ENCODE data around the gene ARID1B.

ARID1B gene

DNA sequence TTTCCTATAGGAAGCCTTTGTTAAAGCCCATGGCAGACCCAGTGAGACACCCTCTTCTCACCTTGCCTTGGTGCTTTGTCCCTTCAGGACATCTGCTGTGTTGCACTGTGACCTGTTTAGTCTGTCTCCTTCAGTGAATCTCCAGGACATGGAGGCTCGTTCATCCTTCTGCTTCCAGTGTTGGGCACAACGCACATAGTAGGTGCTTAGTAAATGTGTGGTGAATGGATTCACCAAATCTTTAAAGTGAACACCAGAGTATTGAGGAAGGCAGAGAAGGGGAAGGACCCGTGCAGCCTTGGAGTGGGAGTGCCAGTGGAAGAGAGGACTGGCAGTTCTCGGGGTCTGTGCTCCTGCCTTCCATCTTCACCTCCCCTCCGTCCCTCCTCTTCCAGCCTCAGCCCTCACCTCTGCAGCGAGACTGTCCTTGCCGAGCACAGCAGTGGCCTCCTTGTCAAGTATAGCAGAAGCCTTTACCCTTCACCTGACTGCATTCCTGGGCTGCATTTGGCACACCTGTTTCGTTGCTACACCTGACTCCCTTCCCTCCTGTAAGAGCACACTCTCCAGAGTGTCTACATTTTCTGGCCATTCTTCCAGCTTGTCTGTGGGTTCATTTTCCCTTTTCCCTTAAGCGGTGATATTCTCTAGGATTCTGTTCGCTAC lies 49.2 kb downstream of the ARID1B start:
- H3K4me3 ChIP-seq (ENCODE audit: low read depth, low read length) = no peak overlapping the region
- ChIA-PET POLR2A (no interaction called here), CTCF (no interaction called here)
- TF ChIP-seq ZNF311 (tag by site-specific recombination; IDR thresholded peaks at IDR 0.05; ENCODE audit: borderline replicate concordance) (no peak), ZNF677 (tag by site-specific recombination; IDR thresholded peaks at IDR 0.05) (no peak), ZNF366 (tag by site-specific recombination; conservative IDR thresholded peaks at IDR 0.05) (peak; percentile 29; the same call in 1 of the 2 replicates), ZBTB48 (tag by site-specific recombination; IDR thresholded peaks at IDR 0.05) (no peak), ZNF19 (tag by site-specific recombination; IDR thresholded peaks at IDR 0.05; ENCODE audit: low read depth) (no peak), ZNF600 (tag by site-specific recombination; IDR thresholded peaks at IDR 0.05) (0 out of 2 replicates have a peak, but pooled peaks have one; percentile 10)
- TF ChIP-seq, protein P1, sequence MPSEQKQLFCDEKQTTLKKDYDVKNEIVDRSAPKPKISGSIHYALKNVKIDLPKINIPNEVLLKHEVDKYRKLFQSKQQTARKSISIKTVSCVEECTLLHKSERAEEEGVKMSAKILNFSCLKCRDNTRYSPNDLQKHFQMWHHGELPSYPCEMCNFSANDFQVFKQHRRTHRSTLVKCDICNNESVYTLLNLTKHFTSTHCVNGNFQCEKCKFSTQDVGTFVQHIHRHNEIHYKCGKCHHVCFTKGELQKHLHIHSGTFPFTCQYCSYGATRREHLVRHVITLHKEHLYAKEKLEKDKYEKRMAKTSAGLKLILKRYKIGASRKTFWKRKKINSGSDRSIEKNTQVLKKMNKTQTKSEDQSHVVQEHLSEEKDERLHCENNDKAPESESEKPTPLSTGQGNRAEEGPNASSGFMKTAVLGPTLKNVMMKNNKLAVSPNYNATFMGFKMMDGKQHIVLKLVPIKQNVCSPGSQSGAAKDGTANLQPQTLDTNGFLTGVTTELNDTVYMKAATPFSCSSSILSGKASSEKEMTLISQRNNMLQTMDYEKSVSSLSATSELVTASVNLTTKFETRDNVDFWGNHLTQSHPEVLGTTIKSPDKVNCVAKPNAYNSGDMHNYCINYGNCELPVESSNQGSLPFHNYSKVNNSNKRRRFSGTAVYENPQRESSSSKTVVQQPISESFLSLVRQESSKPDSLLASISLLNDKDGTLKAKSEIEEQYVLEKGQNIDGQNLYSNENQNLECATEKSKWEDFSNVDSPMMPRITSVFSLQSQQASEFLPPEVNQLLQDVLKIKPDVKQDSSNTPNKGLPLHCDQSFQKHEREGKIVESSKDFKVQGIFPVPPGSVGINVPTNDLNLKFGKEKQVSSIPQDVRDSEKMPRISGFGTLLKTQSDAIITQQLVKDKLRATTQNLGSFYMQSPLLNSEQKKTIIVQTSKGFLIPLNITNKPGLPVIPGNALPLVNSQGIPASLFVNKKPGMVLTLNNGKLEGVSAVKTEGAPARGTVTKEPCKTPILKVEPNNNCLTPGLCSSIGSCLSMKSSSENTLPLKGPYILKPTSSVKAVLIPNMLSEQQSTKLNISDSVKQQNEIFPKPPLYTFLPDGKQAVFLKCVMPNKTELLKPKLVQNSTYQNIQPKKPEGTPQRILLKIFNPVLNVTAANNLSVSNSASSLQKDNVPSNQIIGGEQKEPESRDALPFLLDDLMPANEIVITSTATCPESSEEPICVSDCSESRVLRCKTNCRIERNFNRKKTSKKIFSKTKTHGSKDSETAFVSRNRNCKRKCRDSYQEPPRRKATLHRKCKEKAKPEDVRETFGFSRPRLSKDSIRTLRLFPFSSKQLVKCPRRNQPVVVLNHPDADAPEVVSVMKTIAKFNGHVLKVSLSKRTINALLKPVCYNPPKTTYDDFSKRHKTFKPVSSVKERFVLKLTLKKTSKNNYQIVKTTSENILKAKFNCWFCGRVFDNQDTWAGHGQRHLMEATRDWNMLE (tag by site-specific recombination; conservative IDR thresholded peaks at IDR 0.05; ENCODE audit: low read depth) = no peak
- no peak overlapping the region for H3K27ac ChIP-seq (ENCODE audit: extremely low read depth, low read depth, low read length)
- H3K36me3 ChIP-seq (ENCODE audit: control insufficient read depth in 2 of 2, insufficient read depth in 1 of 2, low read length in 2 of 2) = peaks cover 0 to 13% of the 10 kb centered on the region in 2 experiments; a peak in 1 of 3 replicates
- H3K4me1 ChIP-seq (ENCODE audit: control insufficient read depth, insufficient read depth, low read length) = peaks cover 14% of the 10 kb centered on the region
- H3K9me3 ChIP-seq (ENCODE audit: control insufficient read depth, insufficient read depth, low read depth, low read length) = no peaks in the 10 kb centered on the region

DNA sequence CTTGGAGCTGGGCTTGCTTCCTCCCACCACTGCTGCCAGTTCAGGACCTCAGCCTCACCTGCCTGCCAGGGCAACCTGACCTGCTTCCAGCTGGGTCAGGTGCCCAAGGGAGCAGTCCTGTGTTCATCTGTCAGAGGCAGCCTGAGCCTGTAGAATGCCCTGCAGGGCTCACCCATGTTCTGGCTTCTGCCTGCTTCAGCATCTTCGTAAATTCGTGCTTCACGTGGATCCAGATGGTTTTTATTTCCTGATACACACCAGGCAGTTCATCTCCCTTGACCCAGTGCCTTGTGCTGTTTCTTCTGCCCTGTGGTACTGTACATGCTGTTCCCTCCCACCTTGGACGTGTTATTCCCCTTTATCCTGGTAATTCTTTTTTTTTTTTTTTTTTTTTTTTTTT lies 50.2 kb downstream of the ARID1B start:
- H3K9me3 ChIP-seq (ENCODE audit: control insufficient read depth, insufficient read depth, low read depth, low read length) = no peaks in the 10 kb centered on the region
- TF ChIP-seq ZNF501 (tag by site-specific recombination; IDR thresholded peaks at IDR 0.05) (no peak), ZNF600 (tag by site-specific recombination; IDR thresholded peaks at IDR 0.05) (peak; percentile 86; the same call in 1 of the 2 replicates), ZNF114 (tag by site-specific recombination; IDR thresholded peaks at IDR 0.05) (no peak)
- TF ChIP-seq, protein P2, sequence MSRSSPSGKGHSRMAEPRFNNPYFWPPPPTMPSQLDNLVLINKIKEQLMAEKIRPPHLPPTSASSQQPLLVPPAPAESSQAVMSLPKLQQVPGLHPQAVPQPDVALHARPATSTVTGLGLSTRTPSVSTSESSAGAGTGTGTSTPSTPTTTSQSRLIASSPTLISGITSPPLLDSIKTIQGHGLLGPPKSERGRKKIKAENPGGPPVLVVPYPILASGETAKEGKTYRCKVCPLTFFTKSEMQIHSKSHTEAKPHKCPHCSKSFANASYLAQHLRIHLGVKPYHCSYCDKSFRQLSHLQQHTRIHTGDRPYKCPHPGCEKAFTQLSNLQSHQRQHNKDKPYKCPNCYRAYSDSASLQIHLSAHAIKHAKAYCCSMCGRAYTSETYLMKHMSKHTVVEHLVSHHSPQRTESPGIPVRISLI (tag by site-specific recombination; IDR thresholded peaks at IDR 0.05) = peak; percentile 94
- peaks cover 16% of the 10 kb centered on the region for H3K4me1 ChIP-seq (ENCODE audit: control insufficient read depth, insufficient read depth, low read length)
- H3K4me3 ChIP-seq (ENCODE audit: low read depth, low read length) = no peak overlapping the region
- POLR2A ChIA-PET = interaction anchor here (0.7 to 1.0 kb wide), 3 partner anchors 13 to 1745 kb away, joined by 3 to 12 read pairs (median 6); no protein-coding TSS in a partner anchor
- H3K36me3 ChIP-seq (ENCODE audit: control insufficient read depth in 2 of 2, insufficient read depth in 1 of 2, low read length in 2 of 2) = peaks cover 0 to 13% of the 10 kb centered on the region in 2 experiments; a peak in 1 of 3 replicates
- CTCF ChIA-PET = interaction anchor here (0.6 to 1.2 kb wide), 5 partner anchors 48 to 416 kb away, joined by 3 to 6 read pairs (median 3); no protein-coding TSS in a partner anchor
- H3K27ac ChIP-seq (ENCODE audit: extremely low read depth, low read depth, low read length) = no peak overlapping the region

DNA sequence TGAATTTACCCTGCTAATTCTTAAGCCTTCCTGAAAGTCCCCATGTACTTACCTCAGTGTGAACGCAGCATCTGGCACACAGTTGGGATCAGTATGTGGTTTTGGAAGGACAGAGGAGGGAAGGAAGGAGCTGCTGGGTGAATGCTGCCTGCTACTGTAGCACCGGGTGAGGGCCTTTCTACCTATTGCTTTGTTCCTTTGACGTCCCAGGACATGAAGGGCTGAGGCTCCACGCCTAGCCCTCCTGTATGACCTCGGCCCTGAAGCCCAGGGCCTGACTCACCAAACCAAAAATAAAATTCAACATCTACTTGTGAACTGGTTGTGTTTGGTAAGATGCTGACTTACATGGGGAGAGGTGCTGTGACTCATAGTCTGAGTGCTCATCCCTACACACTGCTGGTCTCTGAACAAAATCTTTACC lies 51.1 kb downstream of the ARID1B start:
- Histone ChIP-seq H3K36me3 (ENCODE audit: control insufficient read depth in 2 of 2, insufficient read depth in 1 of 2, low read length in 2 of 2) (peaks cover 0 to 13% of the 10 kb centered on the region in 2 experiments; a peak in 1 of 3 replicates), H3K4me1 (ENCODE audit: control insufficient read depth, insufficient read depth, low read length) (peaks cover 16% of the 10 kb centered on the region), H3K27ac (ENCODE audit: extremely low read depth, low read depth, low read length) (no peak overlapping the region), H3K9me3 (ENCODE audit: control insufficient read depth, insufficient read depth, low read depth, low read length) (no peaks in the 10 kb centered on the region), H3K4me3 (ENCODE audit: low read depth, low read length) (no peak overlapping the region)
- ChIA-PET POLR2A (interaction anchor here (0.6 to 1.0 kb wide), 4 partner anchors 14 to 289 kb away, joined by 3 to 5 read pairs (median 4); no protein-coding TSS in a partner anchor), CTCF (interaction anchor here (0.6 kb wide), 1 partner anchor 415 kb away, joined by 3 read pairs; no protein-coding TSS in a partner anchor)
- TF ChIP-seq HOXA7 (CRISPR knock-in tag; IDR thresholded peaks at IDR 0.05; ENCODE audit: borderline replicate concordance) (no peak), ZNF366 (tag by site-specific recombination; conservative IDR thresholded peaks at IDR 0.05) (peak; percentile 60), ZNF23 (tag by site-specific recombination; IDR thresholded peaks at IDR 0.05; ENCODE audit: borderline replicate concordance) (no peak), ZEB2 (tag by site-specific recombination; IDR thresholded peaks at IDR 0.05) (0 out of 2 replicates have a peak, but pooled peaks have one; percentile 2), ZNF658 (tag by site-specific recombination; IDR thresholded peaks at IDR 0.05) (no peak), ZNF132 (tag by site-specific recombination; IDR thresholded peaks at IDR 0.05; ENCODE audit: borderline replicate concordance) (no peak), ZNF121 (tag by site-specific recombination; IDR thresholded peaks at IDR 0.05) (no peak), EGR2 (tag by site-specific recombination; IDR thresholded peaks at IDR 0.05; ENCODE audit: low read depth) (no peak), ZNF292 (tag by site-specific recombination; IDR thresholded peaks at IDR 0.05; ENCODE audit: borderline replicate concordance, low read depth) (no peak)
- TF ChIP-seq, protein P3, sequence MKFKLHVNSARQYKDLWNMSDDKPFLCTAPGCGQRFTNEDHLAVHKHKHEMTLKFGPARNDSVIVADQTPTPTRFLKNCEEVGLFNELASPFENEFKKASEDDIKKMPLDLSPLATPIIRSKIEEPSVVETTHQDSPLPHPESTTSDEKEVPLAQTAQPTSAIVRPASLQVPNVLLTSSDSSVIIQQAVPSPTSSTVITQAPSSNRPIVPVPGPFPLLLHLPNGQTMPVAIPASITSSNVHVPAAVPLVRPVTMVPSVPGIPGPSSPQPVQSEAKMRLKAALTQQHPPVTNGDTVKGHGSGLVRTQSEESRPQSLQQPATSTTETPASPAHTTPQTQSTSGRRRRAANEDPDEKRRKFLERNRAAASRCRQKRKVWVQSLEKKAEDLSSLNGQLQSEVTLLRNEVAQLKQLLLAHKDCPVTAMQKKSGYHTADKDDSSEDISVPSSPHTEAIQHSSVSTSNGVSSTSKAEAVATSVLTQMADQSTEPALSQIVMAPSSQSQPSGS (tag by site-specific recombination; IDR thresholded peaks at IDR 0.05; ENCODE audit: low read depth) = no peak
- TF ChIP-seq, protein P4, sequence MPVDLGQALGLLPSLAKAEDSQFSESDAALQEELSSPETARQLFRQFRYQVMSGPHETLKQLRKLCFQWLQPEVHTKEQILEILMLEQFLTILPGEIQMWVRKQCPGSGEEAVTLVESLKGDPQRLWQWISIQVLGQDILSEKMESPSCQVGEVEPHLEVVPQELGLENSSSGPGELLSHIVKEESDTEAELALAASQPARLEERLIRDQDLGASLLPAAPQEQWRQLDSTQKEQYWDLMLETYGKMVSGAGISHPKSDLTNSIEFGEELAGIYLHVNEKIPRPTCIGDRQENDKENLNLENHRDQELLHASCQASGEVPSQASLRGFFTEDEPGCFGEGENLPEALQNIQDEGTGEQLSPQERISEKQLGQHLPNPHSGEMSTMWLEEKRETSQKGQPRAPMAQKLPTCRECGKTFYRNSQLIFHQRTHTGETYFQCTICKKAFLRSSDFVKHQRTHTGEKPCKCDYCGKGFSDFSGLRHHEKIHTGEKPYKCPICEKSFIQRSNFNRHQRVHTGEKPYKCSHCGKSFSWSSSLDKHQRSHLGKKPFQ (tag by site-specific recombination; IDR thresholded peaks at IDR 0.05) = 0 out of 2 replicates have a peak, but pooled peaks have one; percentile 4

Measured in HEK293 (cell line).